Measurements from ENCODE around the gene LZTR1. TPM values are rescaled to one million over a fixed set of nuclear protein-coding genes. Genes with fewer than 3 reads are reported as not detected.
"Not testable (repeated sequence)": the region's sequence is repeated elsewhere in the genome, so short reads cannot be mapped to it uniquely, and the experiment has no call there.

The LZTR1 gene
- polyA plus RNA-seq, 6 donors from 2014 or later = 3.6 to 15.0 (median 9.3) TPM

DNA sequence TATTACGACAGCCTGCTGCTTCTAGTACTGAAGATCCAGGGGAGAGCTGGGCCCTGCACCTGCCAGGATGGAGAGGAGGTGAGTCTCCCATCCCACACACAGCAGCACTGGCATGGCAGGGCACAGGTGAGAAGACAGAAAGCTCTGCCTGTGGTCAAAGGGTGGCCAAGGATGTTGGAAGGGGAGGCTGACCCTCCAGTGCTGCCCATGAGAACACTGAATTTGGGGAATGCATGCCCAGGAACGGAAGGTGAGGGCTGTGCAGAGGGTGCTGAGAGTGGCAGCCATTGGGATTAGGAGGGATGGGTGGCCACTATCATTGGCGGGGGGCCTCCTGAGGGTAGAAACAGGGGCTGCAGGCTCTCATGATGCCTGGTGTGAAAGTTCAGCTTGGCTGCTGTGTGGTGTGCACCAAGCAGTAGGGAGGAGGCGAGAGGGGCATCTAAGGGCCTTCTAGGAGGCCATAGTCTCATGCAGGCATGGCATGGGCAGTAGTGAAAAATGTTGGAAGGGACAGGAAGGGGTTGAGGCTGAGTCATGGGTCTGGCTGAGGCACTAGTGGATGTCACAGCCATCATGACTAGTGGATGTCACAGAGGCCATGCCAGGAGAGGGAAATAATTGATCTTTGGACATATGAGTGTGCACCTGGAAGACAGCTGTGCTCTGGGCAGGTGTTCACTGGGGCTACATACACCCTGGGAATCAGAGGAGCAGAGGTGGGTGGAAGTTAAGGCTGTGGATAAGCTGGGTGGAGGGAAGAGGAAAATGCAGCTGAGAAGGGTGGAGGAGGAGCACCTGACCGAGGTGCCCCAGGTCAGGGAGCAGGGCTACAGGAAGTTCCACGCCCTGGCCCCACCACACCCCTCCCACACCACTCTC lies 61.1 kb downstream of the LZTR1 start:
- no peak for ATAC-seq (ENCODE audit: low read depth in 2 of 2)
- DNase-seq = no peak
- Mint-ChIP-seq H3K9me3 (no peaks in the 10 kb centered on the region), H3K27me3 (peaks cover 23 to 51% (median 38%) of the 10 kb centered on the region in 3 donors), H3K4me3 (peak overlapping the region in 5 of 8 donors; percentile 9 to 74 (median 22)), H3K4me1 (peaks cover 20 to 30% (median 22%) of the 10 kb centered on the region in 3 donors), H3K36me3 (no peaks in the 10 kb centered on the region), H3K27ac (peak overlapping the region in 4 of 6 donors; percentile 57 to 81 (median 74))

DNA sequence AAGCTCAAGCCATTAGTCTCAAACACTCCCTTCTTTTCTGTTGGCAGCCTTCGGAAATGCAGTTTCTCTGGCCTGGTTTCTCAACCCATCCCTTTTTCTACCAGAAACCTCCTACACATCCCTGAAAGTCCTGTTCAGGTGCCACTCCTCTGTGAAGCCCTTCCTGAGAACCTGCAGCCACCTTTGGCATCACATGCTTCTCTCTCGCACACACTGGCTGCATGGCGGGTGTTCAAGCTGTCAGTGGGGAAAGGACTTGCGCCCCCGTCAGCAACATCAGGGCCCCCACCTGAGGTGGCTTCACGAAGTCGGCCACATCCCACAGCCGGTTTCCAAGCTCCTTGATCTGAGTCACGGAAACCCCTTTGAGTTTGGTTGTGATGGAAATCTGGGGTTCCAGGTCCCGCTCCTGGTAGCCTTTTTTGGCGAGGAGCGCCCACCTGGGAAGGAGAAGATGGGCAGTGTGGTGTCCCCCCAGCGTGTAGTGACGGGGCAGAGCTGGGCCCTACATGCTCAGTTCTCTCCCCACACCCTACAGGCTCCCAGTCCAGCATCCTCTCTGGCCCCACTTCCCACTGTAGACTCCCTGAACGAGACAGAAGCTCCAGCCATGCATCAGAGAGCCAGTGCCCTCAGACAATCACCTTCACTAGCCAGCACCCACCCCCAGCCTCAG lies 61.9 kb downstream of the LZTR1 start:
- no peak for ATAC-seq (ENCODE audit: low read depth in 2 of 2)

DNA sequence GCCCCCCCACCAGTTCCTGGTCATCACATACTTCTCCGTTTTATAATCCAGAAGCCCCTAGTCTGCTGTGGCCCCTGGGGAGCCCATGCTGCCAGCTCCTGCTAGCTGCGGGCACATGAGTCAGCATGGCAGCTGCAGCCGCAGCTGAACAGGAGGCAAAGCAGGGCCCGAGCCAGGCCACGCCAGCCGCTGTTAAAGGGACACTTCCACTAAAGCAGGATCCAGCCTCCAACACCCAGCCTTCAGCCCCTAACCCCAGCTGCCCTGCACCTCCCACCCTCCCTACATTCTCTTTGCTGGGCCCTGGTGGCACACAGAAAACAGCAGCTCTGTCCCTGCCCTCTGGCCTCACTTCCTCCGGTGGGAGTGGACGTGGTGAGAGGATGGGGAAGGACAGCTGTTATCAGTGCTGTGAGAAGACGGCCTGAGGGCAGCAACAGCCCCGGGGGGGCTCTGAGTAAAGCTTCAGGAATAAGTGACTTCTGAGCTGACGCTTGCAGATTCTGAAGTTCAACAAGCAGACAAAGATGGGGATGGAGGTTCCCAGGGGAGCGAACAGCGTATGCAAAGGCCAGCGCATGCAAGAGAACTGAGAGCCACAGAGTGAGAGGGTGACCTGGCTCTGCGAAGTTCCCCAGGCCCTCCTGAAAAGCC lies 63.0 kb downstream of the LZTR1 start:
- ATAC-seq (ENCODE audit: low read depth in 2 of 2) (peak; percentile 38 to 39), DNase-seq (peak; percentile 7)
- H3K27me3 Mint-ChIP-seq = peaks cover 15 to 42% (median 38%) of the 10 kb centered on the region in 3 donors
- peak overlapping the region; percentile 29 to 98 (median 96) for H3K27ac Mint-ChIP-seq
- no peaks in the 10 kb centered on the region for H3K36me3 Mint-ChIP-seq
- no peaks in the 10 kb centered on the region for H3K9me3 Mint-ChIP-seq
- peak overlapping the region in 7 of 8 donors; percentile 62 to 87 (median 78) for H3K4me3 Mint-ChIP-seq
- peaks cover 20 to 30% (median 22%) of the 10 kb centered on the region in 3 donors for H3K4me1 Mint-ChIP-seq

More for the DNA sequence above, 61.9 kb downstream of the LZTR1 start:
- peaks cover 20 to 30% (median 22%) of the 10 kb centered on the region in 3 donors for H3K4me1 Mint-ChIP-seq
- H3K4me3 Mint-ChIP-seq = no peak overlapping the region
- no peaks in the 10 kb centered on the region for H3K36me3 Mint-ChIP-seq
- no peak for DNase-seq
- H3K27me3 Mint-ChIP-seq = peaks cover 19 to 47% (median 38%) of the 10 kb centered on the region in 3 donors
- H3K9me3 Mint-ChIP-seq = no peaks in the 10 kb centered on the region
- peak overlapping the region in 2 of 6 donors; percentile 62 to 97 for H3K27ac Mint-ChIP-seq

DNA sequence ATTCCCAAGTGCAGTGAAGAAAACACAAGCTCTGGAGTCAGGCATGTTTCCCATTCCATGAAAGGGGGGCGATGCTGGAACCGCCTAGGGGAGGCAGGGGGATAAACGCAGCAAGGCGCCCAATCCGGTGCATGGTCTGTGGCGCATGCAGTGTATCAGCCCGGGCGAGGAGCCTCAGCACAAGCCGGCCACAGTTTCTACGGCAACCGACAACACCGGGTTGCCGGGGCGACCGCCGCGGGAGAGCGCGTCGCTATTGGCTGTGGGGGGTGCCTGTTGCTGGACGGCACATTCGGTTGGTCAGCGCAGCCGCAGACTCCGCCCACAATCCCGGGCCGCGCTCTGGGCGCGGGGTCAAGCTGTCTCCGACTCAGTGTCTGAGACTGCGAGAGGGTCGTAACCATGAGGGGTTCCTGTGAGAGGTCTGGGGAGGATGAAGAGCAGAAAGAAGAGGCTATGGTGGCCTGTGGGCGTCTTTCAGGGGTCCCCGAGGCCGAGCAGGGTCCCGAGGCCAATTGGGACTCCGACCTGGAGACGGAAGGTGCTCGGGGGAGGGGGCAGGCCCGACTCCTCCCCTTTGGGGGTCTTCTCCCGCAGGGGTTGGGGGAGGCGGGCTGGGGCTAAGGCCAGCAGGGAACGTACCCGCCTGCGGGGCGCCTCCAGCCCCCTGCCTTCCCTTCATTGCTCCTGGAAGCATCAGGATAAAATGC lies 63.6 kb downstream of the LZTR1 start, which contains the start of gene LRRC74B:
LRRC74B (plus strand) TSS at position 362 of the 710 bp plus-strand sequence; CDS start at position 403, 41 bp downstream.
- H3K36me3 Mint-ChIP-seq = no peaks in the 10 kb centered on the region
- ATAC-seq (ENCODE audit: low read depth in 2 of 2) (peak; percentile 96 to 98), DNase-seq (peak; percentile 77)
- no peaks in the 10 kb centered on the region for H3K9me3 Mint-ChIP-seq
- H3K4me1 Mint-ChIP-seq = peaks cover 20 to 30% (median 22%) of the 10 kb centered on the region in 3 donors
- peak within 1 kb of the TSS; percentile 92 to 98 (median 96) for H3K27ac Mint-ChIP-seq
- H3K4me3 Mint-ChIP-seq = peak within 1 kb of the TSS; percentile 62 to 87 (median 76)
- H3K27me3 Mint-ChIP-seq = peaks cover 14 to 41% (median 38%) of the 10 kb centered on the region in 3 donors

- peaks cover 14 to 38% (median 36%) of the 10 kb centered on the region in 3 donors for H3K27me3 Mint-ChIP-seq
- H3K36me3 Mint-ChIP-seq = no peaks in the 10 kb centered on the region
- no peak for DNase-seq
- H3K4me3 Mint-ChIP-seq = no peak overlapping the region
- H3K9me3 Mint-ChIP-seq = no peaks in the 10 kb centered on the region
- ATAC-seq (ENCODE audit: low read depth in 2 of 2) = no peak
- H3K27ac Mint-ChIP-seq = peak overlapping the region in 1 of 6 donors; percentile 68
- H3K4me1 Mint-ChIP-seq = peaks cover 20 to 30% (median 22%) of the 10 kb centered on the region in 3 donors
Observed at GRCh38 chr22:21047035-21047661, 65.1 kb downstream of the LZTR1 start.

- Mint-ChIP-seq H3K36me3 (no peaks in the 10 kb centered on the region), H3K4me3 (no peak overlapping the region), H3K9me3 (no peaks in the 10 kb centered on the region), H3K4me1 (peaks cover 20 to 30% (median 22%) of the 10 kb centered on the region in 3 donors), H3K27ac (peak overlapping the region in 1 of 6 donors; percentile 68), H3K27me3 (peaks cover 14 to 32% (median 31%) of the 10 kb centered on the region in 3 donors)
- ATAC-seq (ENCODE audit: low read depth in 2 of 2) (no peak), DNase-seq (no peak)
Observed at GRCh38 chr22:21047730-21048129, 65.6 kb downstream of the LZTR1 start.

GRCh38 chr22:21048448-21048847 lies 66.4 kb downstream of the LZTR1 start:
- H3K27ac Mint-ChIP-seq = peak overlapping the region in 1 of 6 donors; percentile 15
- not testable (repeated sequence) for H3K4me3 Mint-ChIP-seq; H3K9me3 Mint-ChIP-seq; DNase-seq; H3K36me3 Mint-ChIP-seq; ATAC-seq (ENCODE audit: low read depth in 2 of 2)
- peaks cover 18 to 23% (median 19%) of the 10 kb centered on the region in 3 donors for H3K4me1 Mint-ChIP-seq
- peaks cover 9 to 31% (median 31%) of the 10 kb centered on the region in 3 donors for H3K27me3 Mint-ChIP-seq

Other genes starting within 250 kb of the LZTR1 start
- gene SERPIND1, start 208.2 kb upstream of the LZTR1 start, polyA plus RNA-seq (ENCODE audit: low read depth in 6 of 6) = under 1 TPM in 4 of 6 donors, not detected in 2; 0.13 to 0.27 (median 0.24) TPM
- gene PI4KA, start 123.5 kb upstream of the LZTR1 start, polyA plus RNA-seq (ENCODE audit: low read depth in 6 of 6) = 10 to 100 TPM; 25.6 to 68.3 (median 39.3) TPM
- 10 to 100 TPM; 15.1 to 24.1 (median 17.1) TPM for gene SNAP29, start 123.3 kb upstream of the LZTR1 start, polyA plus RNA-seq (ENCODE audit: low read depth in 6 of 6)
- gene CRKL, start 64.9 kb upstream of the LZTR1 start, polyA plus RNA-seq (ENCODE audit: low read depth in 6 of 6) = 10 to 100 TPM; 42.6 to 60.7 (median 50.0) TPM
- gene AIFM3, start 15.0 kb upstream of the LZTR1 start, polyA plus RNA-seq (ENCODE audit: low read depth in 6 of 6) = under 1 TPM in 2 of 6 donors, not detected in 4; 0.26 to 0.82 TPM
- gene THAP7, start 19.8 kb downstream of the LZTR1 start, polyA plus RNA-seq (ENCODE audit: low read depth in 6 of 6) = 10 to 100 TPM; 36.6 to 43.6 (median 40.9) TPM
- under 1 TPM in 1 of 6 donors, not detected in 5; 0.44 TPM for gene P2RX6, start 32.9 kb downstream of the LZTR1 start, polyA plus RNA-seq (ENCODE audit: low read depth in 6 of 6)
- not detected for gene SLC7A4, start 50.3 kb downstream of the LZTR1 start, polyA plus RNA-seq (ENCODE audit: low read depth in 6 of 6)
- not detected for gene LRRC74B, start 63.6 kb downstream of the LZTR1 start, polyA plus RNA-seq (ENCODE audit: low read depth in 6 of 6)

All from naive B cell (primary cell).